SK-N-SH (cell line): ENCODE results near the gene UEVLD. TPM values are rescaled to one million over a fixed set of nuclear protein-coding genes. Genes with fewer than 3 reads are reported as not detected.

ENCODE experiments used
- CTCF ChIA-PET: fragments of 300-600, 350-600 bp; formaldehyde crosslinking; extraction: SDS; loops from one replicate; lab custom pipeline; 2021; lab: Yijun Ruan, JAX
- POLR2A ChIA-PET: fragments of 350-600 bp; sonication (Branson Sonifier 250); formaldehyde crosslinking; extraction: SDS; loops from one replicate; lab custom pipeline; 2020; ENCODE audit warnings: antibody characterized with exemption, inconsistent platforms; lab: Yijun Ruan, JAX
- DNase-seq: peaks from one replicate; pipeline ENCODE4 v3.0.0; 2012
- H2AFZ ChIP-seq: fragments of 200-600 bp; sonication (generic); 2 replicates; pipeline ENCODE4 v1.8.1; 2016; ENCODE audit warnings: antibody characterized with exemption, mild to moderate bottlenecking, low read depth
- H3F3A ChIP-seq: fragments of 200-600 bp; sonication (generic); replicated peaks from 2 replicates; pipeline ENCODE3; 2016; ENCODE audit warnings: antibody characterized with exemption, mild to moderate bottlenecking; ENCODE audit not compliant: insufficient read depth
- H3K27ac ChIP-seq, 2 experiments: fragments of 200-500 bp in 1 of 2; fragments of 200-600 bp in 1 of 2; sonication (Bioruptor generic) in 1 of 2; sonication (generic), shearing (Covaris generic) in 1 of 2; 2 replicates each; pipeline versions ENCODE4 v1.5.1 to v1.6.1; 2014 to 2016; ENCODE audit warnings: low read depth in 2 of 2, inconsistent platforms in 1 of 2, low read length in 1 of 2, mild to moderate bottlenecking in 1 of 2, mixed read lengths in 1 of 2
- H3K27me3 ChIP-seq: fragments of 200-600 bp; sonication (generic), shearing (Covaris generic); 2 replicates; pipeline ENCODE4 v1.6.1; 2016; ENCODE audit warnings: mixed run types; ENCODE audit not compliant: insufficient read depth
- H3K36me3 ChIP-seq, 2 experiments: fragments of 200-500 bp in 1 of 2; fragments of 200-600 bp in 1 of 2; sonication (Bioruptor generic) in 1 of 2; sonication (generic) in 1 of 2; replicated peaks in 1 of 2; 2 replicates each; pipeline versions ENCODE3 to v1.5.1; 2014 to 2016; ENCODE audit warnings: low read length in 1 of 2, mild to moderate bottlenecking in 1 of 2; ENCODE audit not compliant: insufficient read depth in 2 of 2, control insufficient read depth in 1 of 2
- H3K4me1 ChIP-seq, 2 experiments: fragments of 200-500 bp in 1 of 2; fragments of 200-600 bp in 1 of 2; sonication (Bioruptor generic) in 1 of 2; sonication (generic), shearing (Covaris generic) in 1 of 2; 2 replicates each; pipeline versions ENCODE4 v1.5.1 to v1.6.1; 2014 to 2016; ENCODE audit warnings: low read depth in 1 of 2, low read length in 1 of 2, mixed run types in 1 of 2; ENCODE audit not compliant: insufficient read depth in 2 of 2, control insufficient read depth in 1 of 2
- H3K4me2 ChIP-seq: fragments of 200-600 bp; sonication (generic), shearing (Covaris generic); 2 replicates; pipeline ENCODE4 v1.6.1; 2017; ENCODE audit warnings: mixed run types
- H3K4me3 ChIP-seq, 2 experiments: fragments of 200-500 bp in 1 of 2; fragments of 200-600 bp in 1 of 2; sonication (Bioruptor generic) in 1 of 2; sonication (generic), shearing (Covaris generic) in 1 of 2; 2 replicates each; pipeline versions ENCODE4 v1.5.1 to v1.8.1; 2014 to 2016; ENCODE audit warnings: low read depth in 2 of 2, inconsistent platforms in 1 of 2, low read length in 1 of 2, mild to moderate bottlenecking in 1 of 2, mixed read lengths in 1 of 2, moderate library complexity in 1 of 2
- H3K79me2 ChIP-seq: fragments of 200-600 bp; sonication (generic); 2 replicates; pipeline ENCODE4 v1.8.1; 2017; ENCODE audit warnings: mild to moderate bottlenecking; ENCODE audit not compliant: insufficient read depth
- H3K9ac ChIP-seq: fragments of 200-600 bp; sonication (generic); 2 replicates; pipeline ENCODE4 v1.6.1; 2017; ENCODE audit warnings: mixed run types
- H3K9me2 ChIP-seq: fragments of 200-600 bp; sonication (generic); 2 replicates; pipeline ENCODE4 v1.6.1; 2017; ENCODE audit warnings: mixed run types
- H3K9me3 ChIP-seq: fragments of 200-600 bp; sonication (generic); 2 replicates; pipeline ENCODE4 v1.6.1; 2017; ENCODE audit warnings: mixed run types, mild to moderate bottlenecking, moderate library complexity
- H4K20me1 ChIP-seq: fragments of 200-600 bp; sonication (generic); 2 replicates; pipeline ENCODE4 v1.6.1; 2017; ENCODE audit warnings: mild to moderate bottlenecking, mixed run types; ENCODE audit not compliant: insufficient read depth
- CHD2 ChIP-seq: fragments of 150-350 bp; IDR thresholded peaks from 2 replicates; pipeline ENCODE4 v1.6.1; 2018; ENCODE audit warnings: low read length; ENCODE audit not compliant: partially characterized antibody
- ELF1 ChIP-seq: IDR thresholded peaks from 2 replicates; pipeline ENCODE4 v1.4.0; 2012
- EP300 ChIP-seq, 2 experiments: IDR thresholded peaks; 2 replicates each; pipeline versions ENCODE4 v1.4.0 to v1.6.1; 2012; ENCODE audit warnings: borderline replicate concordance in 1 of 2, low read depth in 1 of 2, low read length in 1 of 2
- FOXM1 ChIP-seq: IDR thresholded peaks from 2 replicates; pipeline ENCODE4 v1.4.0; 2012; ENCODE audit warnings: low read depth, mild to moderate bottlenecking
- GABPA ChIP-seq: IDR thresholded peaks from 2 replicates; pipeline ENCODE4 v1.4.0; 2012; ENCODE audit warnings: low read depth, mild to moderate bottlenecking
- MXI1 ChIP-seq: IDR thresholded peaks from 2 replicates; pipeline ENCODE4 v1.6.1; 2012; ENCODE audit warnings: mild to moderate bottlenecking, low read depth, low read length, improper control_type of control experiment
- POLR2AphosphoS5 ChIP-seq: IDR thresholded peaks from 2 replicates; pipeline ENCODE4 v1.6.1; 2012; ENCODE audit warnings: low read depth, low read length
- SIN3A ChIP-seq: IDR thresholded peaks from 2 replicates; pipeline ENCODE4 v1.6.1; 2012; ENCODE audit warnings: low read depth, mild to moderate bottlenecking, low read length, moderate library complexity, borderline replicate concordance
- TAF1 ChIP-seq: IDR thresholded peaks from 2 replicates; pipeline ENCODE4 v1.6.1; 2012; ENCODE audit warnings: low read depth, mild to moderate bottlenecking, low read length, moderate library complexity, borderline replicate concordance
- YY1 ChIP-seq: IDR thresholded peaks from 2 replicates; pipeline ENCODE4 v1.4.0; 2012; ENCODE audit warnings: low read depth, mild to moderate bottlenecking
- WGBS: methylation state at CpG from one replicate; pipeline ENCODE4 v1.1.6; 2017; ENCODE audit warnings: low lambda C conversion rate; 5-methylcytosine and 5-hydroxymethylcytosine counted together
- polyA plus RNA-seq, 3 experiments: library from polyadenylated mRNA; depleted of rRNA; stranded (reverse); fragments of >200 nt; gene quantifications; 2 replicates each; pipeline ENCODE4 v1.2.3, GENCODE V29; 2012
- TF ChIP-seq, protein P1 (sequence below): IDR thresholded peaks from 2 replicates; pipeline ENCODE4 v1.6.1; 2012; ENCODE audit warnings: mild to moderate bottlenecking, low read depth, low read length, moderate library complexity
- TF ChIP-seq, protein P2 (sequence below): IDR thresholded peaks from 2 replicates; pipeline ENCODE4 v1.4.0; 2012; ENCODE audit warnings: low read depth

Gene UEVLD
- polyA plus RNA-seq, 1 of the 3 experiments (the other 2 are of a cell fraction) = 8.9 TPM

DNA sequence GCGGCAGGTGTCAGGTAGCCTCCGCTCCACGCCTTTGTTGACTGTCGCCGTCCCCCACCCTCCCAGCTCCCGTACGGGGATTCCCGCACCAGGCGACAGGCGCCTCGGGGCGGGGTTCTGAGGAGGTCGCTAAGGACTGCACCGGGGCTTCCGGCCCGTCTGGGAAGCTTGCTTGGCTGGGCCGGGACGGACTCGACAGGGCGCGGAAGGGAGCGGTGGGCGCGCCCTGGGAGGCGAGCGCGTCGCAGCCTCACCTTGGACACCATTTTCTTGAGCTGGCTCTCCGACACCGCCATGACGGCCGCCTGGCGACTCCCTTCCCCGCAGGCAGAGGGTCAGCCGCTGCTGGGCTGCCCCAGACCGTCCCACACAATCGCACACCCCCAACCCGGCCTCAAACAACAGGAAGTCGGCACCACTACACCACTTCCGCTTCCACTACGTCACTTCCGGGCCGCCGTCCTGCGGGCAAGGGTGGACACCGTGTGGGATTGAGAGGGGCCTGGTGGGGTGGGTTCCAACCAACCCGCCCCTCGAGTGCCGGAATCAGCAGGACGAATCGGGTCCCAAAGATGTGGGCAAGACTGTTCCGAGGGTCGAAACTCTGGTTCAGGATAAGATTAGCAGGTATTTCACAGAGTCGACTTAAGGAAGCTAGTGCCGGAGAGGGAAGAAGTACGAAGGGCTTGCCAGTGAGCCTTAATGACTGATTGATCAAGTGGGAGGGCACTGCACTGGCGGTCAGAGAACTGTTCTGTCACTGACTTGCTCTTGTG is 61.8 kb downstream of the UEVLD start, which contains the start of gene TSG101:
TSS of gene TSG101 (minus strand) at position 422 of the 776 bp plus-strand sequence. CDS start at position 296, 126 bp downstream.
- Histone ChIP-seq H3K79me2 (peaks cover 72% of the 10 kb centered on the region), H3K4me1 (no peaks in the 10 kb centered on the region; a peak in 2 of 4 replicates), H3K4me3 (peak within 1 kb of the TSS; percentile 89 to 94), H3K4me2 (peak within 1 kb of the TSS; percentile 81), H2AFZ (peak within 1 kb of the TSS; percentile 77), H3F3A (peaks cover 8% of the 10 kb centered on the region), H3K36me3 (peaks cover 17 to 18% of the 10 kb centered on the region in 2 experiments), H3K27ac (peak within 1 kb of the TSS; percentile 88 to 92), H4K20me1 (no peaks in the 10 kb centered on the region; the same call in 1 of the 2 replicates), H3K9ac (peak within 1 kb of the TSS; percentile 89), H3K27me3 (no peaks in the 10 kb centered on the region), H3K9me3 (no peaks in the 10 kb centered on the region), H3K9me2 (no peaks in the 10 kb centered on the region)
- ChIA-PET CTCF (interaction anchor here (1.2 kb wide), 1 partner anchor 13 kb away, joined by 3 read pairs; no protein-coding TSS in a partner anchor), POLR2A (interaction anchor here (0.6 to 1.8 kb wide), 7 partner anchors 21 to 358 kb away, joined by 3 to 8 read pairs (median 3); partner anchors contain the start of genes GTF2H1, HPS5, SPTY2D1 and UEVLD)
- DNase-seq = peak; percentile 95
- TF ChIP-seq EP300 (IDR thresholded peaks at IDR 0.05; ENCODE audit: borderline replicate concordance in 1 of 2, low read depth in 1 of 2, low read length in 1 of 2) (no peak; a peak in 1 of 4 replicates), CHD2 (no peak), YY1 (peak; percentile 67), GABPA (peak; percentile 100), FOXM1 (no peak), MXI1 (peak; percentile 83), POLR2AphosphoS5 (peak; percentile 97), ELF1 (peak; percentile 95), SIN3A (0 out of 2 replicates have a peak, but pooled peaks have one; percentile 7), TAF1 (peak; percentile 70)
- TF ChIP-seq, protein P1, sequence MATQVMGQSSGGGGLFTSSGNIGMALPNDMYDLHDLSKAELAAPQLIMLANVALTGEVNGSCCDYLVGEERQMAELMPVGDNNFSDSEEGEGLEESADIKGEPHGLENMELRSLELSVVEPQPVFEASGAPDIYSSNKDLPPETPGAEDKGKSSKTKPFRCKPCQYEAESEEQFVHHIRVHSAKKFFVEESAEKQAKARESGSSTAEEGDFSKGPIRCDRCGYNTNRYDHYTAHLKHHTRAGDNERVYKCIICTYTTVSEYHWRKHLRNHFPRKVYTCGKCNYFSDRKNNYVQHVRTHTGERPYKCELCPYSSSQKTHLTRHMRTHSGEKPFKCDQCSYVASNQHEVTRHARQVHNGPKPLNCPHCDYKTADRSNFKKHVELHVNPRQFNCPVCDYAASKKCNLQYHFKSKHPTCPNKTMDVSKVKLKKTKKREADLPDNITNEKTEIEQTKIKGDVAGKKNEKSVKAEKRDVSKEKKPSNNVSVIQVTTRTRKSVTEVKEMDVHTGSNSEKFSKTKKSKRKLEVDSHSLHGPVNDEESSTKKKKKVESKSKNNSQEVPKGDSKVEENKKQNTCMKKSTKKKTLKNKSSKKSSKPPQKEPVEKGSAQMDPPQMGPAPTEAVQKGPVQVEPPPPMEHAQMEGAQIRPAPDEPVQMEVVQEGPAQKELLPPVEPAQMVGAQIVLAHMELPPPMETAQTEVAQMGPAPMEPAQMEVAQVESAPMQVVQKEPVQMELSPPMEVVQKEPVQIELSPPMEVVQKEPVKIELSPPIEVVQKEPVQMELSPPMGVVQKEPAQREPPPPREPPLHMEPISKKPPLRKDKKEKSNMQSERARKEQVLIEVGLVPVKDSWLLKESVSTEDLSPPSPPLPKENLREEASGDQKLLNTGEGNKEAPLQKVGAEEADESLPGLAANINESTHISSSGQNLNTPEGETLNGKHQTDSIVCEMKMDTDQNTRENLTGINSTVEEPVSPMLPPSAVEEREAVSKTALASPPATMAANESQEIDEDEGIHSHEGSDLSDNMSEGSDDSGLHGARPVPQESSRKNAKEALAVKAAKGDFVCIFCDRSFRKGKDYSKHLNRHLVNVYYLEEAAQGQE = no peak
- TF ChIP-seq, protein P2, sequence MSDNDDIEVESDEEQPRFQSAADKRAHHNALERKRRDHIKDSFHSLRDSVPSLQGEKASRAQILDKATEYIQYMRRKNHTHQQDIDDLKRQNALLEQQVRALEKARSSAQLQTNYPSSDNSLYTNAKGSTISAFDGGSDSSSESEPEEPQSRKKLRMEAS = peak; percentile 87; the same call in 1 of the 2 replicates
- 0% methylated on average over 15 of the region's 57 CpGs for WGBS
